H1 (cell line): ENCODE data around the gene SPATA25.

Experiments
- ASH2L ChIP-seq: fragments of 200-600, 300-600 bp; sonication (generic); IDR thresholded peaks from one replicate; pipeline ENCODE4 v1.7.1; 2017; ENCODE audit warnings: low read length
- CHD1 ChIP-seq: IDR thresholded peaks from 2 replicates; pipeline ENCODE4 v1.6.1; 2012; ENCODE audit warnings: low read depth, low read length, improper control_type of control experiment
- FOSL1 ChIP-seq: IDR thresholded peaks from 2 replicates; pipeline ENCODE4 v1.6.1; 2011; ENCODE audit warnings: mild to moderate bottlenecking, low read depth, low read length, moderate library complexity; ENCODE audit not compliant: insufficient read depth
- HDAC6 ChIP-seq: IDR thresholded peaks from one replicate; pipeline ENCODE4 v1.7.1; 2012; ENCODE audit warnings: low read depth, mild to moderate bottlenecking, inconsistent platforms, low read length, moderate library complexity
- POLR2A ChIP-seq, 2 experiments: IDR thresholded peaks; 1 replicate in 1 of 2; 2 replicates in 1 of 2; pipeline ENCODE4 v1.6.1; 2011; ENCODE audit warnings: low read depth in 2 of 2, low read length in 2 of 2, mild to moderate bottlenecking in 2 of 2; ENCODE audit errors: control extremely low read depth in 1 of 2
- POU5F1 ChIP-seq: IDR thresholded peaks from 2 replicates; pipeline ENCODE4 v1.6.1; 2011; ENCODE audit warnings: low read depth, mild to moderate bottlenecking, low read length, moderate library complexity
- RAD21 ChIP-seq, 2 experiments: IDR thresholded peaks in 1 of 2; conservative IDR thresholded peaks in 1 of 2; 2 replicates each; pipeline ENCODE4 v1.6.1; 2011; ENCODE audit warnings: low read depth in 2 of 2, low read length in 2 of 2, improper control_type of control experiment in 1 of 2, inconsistent platforms in 1 of 2, mild to moderate bottlenecking in 1 of 2, moderate library complexity in 1 of 2
- YY1 ChIP-seq: IDR thresholded peaks from 2 replicates; pipeline ENCODE4 v1.6.1; 2011; ENCODE audit warnings: low read depth, mild to moderate bottlenecking, low read length
- TF ChIP-seq, protein P1 (sequence below), 3 experiments: IDR thresholded peaks; 1 replicate in 2 of 3; 2 replicates in 1 of 3; pipeline versions ENCODE4 v1.5.1 to v1.6.1; 2011; ENCODE audit warnings: low read length in 3 of 3, mild to moderate bottlenecking in 3 of 3, inconsistent platforms in 2 of 3, low read depth in 1 of 3, moderate library complexity in 1 of 3; ENCODE audit not compliant: insufficient read depth in 1 of 3; ENCODE audit errors: control extremely low read depth in 1 of 3
- TF ChIP-seq, protein P2 (sequence below): IDR thresholded peaks from 2 replicates; pipeline ENCODE4 v1.6.1; 2011; ENCODE audit warnings: low read length, improper control_type of control experiment

DNA sequence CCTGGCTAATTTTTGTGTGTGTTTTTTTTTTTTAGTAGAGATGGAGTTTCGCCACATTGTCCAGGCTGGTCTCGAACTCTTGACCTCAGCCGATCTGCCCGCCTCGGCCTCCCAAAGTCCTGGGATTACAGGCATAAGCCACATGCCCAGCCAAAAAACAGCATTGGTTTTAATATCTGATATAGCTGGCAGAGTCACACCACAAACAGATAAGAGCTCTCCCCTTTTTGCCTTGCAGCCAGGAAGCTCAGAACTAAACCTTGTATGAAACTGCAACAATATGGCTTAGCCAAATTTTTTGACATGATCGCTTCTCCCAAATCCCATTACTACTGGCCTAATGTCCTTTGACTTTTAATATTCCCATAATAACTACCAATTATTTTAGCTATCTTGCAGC is 35.1 kb downstream of the SPATA25 start:
- no peak for TF ChIP-seq FOSL1
- TF ChIP-seq POU5F1 = no peak
- no peak for TF ChIP-seq POLR2A (IDR thresholded peaks at IDR 0.05; ENCODE audit: control extremely low read depth in 1 of 2, low read depth in 2 of 2, low read length in 2 of 2)
- TF ChIP-seq, protein P1, sequence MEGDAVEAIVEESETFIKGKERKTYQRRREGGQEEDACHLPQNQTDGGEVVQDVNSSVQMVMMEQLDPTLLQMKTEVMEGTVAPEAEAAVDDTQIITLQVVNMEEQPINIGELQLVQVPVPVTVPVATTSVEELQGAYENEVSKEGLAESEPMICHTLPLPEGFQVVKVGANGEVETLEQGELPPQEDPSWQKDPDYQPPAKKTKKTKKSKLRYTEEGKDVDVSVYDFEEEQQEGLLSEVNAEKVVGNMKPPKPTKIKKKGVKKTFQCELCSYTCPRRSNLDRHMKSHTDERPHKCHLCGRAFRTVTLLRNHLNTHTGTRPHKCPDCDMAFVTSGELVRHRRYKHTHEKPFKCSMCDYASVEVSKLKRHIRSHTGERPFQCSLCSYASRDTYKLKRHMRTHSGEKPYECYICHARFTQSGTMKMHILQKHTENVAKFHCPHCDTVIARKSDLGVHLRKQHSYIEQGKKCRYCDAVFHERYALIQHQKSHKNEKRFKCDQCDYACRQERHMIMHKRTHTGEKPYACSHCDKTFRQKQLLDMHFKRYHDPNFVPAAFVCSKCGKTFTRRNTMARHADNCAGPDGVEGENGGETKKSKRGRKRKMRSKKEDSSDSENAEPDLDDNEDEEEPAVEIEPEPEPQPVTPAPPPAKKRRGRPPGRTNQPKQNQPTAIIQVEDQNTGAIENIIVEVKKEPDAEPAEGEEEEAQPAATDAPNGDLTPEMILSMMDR (IDR thresholded peaks at IDR 0.05; ENCODE audit: control extremely low read depth in 1 of 3, insufficient read depth in 1 of 3, low read depth in 1 of 3, low read length in 3 of 3) = no peak
- no peak for TF ChIP-seq ASH2L
- no peak for TF ChIP-seq CHD1
- no peak for TF ChIP-seq YY1
- TF ChIP-seq, protein P2, sequence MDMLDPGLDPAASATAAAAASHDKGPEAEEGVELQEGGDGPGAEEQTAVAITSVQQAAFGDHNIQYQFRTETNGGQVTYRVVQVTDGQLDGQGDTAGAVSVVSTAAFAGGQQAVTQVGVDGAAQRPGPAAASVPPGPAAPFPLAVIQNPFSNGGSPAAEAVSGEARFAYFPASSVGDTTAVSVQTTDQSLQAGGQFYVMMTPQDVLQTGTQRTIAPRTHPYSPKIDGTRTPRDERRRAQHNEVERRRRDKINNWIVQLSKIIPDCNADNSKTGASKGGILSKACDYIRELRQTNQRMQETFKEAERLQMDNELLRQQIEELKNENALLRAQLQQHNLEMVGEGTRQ = no peak
- TF ChIP-seq RAD21 (IDR thresholded peaks at IDR 0.05 in 1 of 2, conservative IDR thresholded peaks at IDR 0.05 in 1 of 2; ENCODE audit: low read depth in 2 of 2, low read length in 2 of 2) = no peak
- TF ChIP-seq HDAC6 = no peak
